GM23248 (cell line): ENCODE results near the gene TMIGD2.
"Not testable (repeated sequence)": the region's sequence is repeated elsewhere in the genome, so short reads cannot be mapped to it uniquely, and the experiment has no call there.

Experiments
- EZH2 ChIP-seq: fragments of 200-600 bp; sonication (generic); IDR thresholded peaks from 2 replicates; pipeline ENCODE4 v1.6.1; 2018; ENCODE audit warnings: antibody characterized with exemption, mild to moderate bottlenecking; ENCODE audit not compliant: insufficient read depth, poor library complexity, severe bottlenecking
- EZH2phosphoT487 ChIP-seq: fragments of 200-600 bp; sonication (generic); IDR thresholded peaks from 2 replicates; pipeline ENCODE4 v1.6.1; 2018; ENCODE audit warnings: antibody characterized with exemption, moderate library complexity, mild to moderate bottlenecking, low read depth; ENCODE audit not compliant: insufficient read depth

DNA sequence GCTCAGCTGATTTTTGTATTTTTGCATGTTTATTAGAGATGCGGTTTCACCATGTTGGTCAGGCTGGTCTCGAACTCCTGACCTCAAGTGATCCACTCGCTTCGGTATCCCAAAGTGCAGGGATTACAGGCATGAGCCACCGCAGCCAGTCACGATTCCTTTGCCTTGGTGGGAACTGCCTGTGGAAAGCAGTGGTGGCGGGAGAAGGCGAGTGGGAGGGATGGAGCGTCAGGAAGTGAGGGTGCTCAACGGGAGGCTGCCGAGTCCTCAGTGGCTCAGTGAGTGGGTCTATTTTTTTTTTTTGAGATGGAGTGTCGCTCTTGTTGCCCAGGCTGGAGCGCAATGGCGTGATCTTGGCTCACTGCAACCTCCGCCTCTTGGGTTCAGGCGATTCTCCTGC is 47.0 kb upstream of the TMIGD2 start:
- not testable (repeated sequence) for TF ChIP-seq EZH2phosphoT487, EZH2
